Measurements from ENCODE around the gene ZNF473. TPM values are rescaled to one million over a fixed set of nuclear protein-coding genes. Genes with fewer than 3 reads are reported as not detected.

ZNF473 gene
- total and polyA plus RNA-seq, 2 donors (not counting 1 experiment from before 2014, with no cell fraction given) = 5.5 to 9.8 TPM

- ATAC-seq (ENCODE audit: low read depth) (no peak), DNase-seq (no peak)
- Histone ChIP-seq H3K9me3 (ENCODE audit: control extremely low read depth in 1 of 3, control insufficient read depth in 2 of 3, insufficient read depth in 1 of 3, low read length in 2 of 3) (no peaks in the 10 kb centered on the region), H4K20me1 (ENCODE audit: control insufficient read depth, insufficient read depth, low read length, poor library complexity, severe bottlenecking) (peaks cover 3% of the 10 kb centered on the region), H3K4me2 (replicated peaks; ENCODE audit: low read depth, low read length, poor library complexity, severe bottlenecking) (no peak overlapping the region), H3K27me3 (replicated peaks in 1 of 4; ENCODE audit: control extremely low read depth in 1 of 4, control insufficient read depth in 3 of 4, insufficient read depth in 4 of 4, low read length in 3 of 4) (no peaks in the 10 kb centered on the region), H2AFZ (ENCODE audit: insufficient read depth, low read depth, low read length, poor library complexity, severe bottlenecking) (no peak overlapping the region), H3K27ac (ENCODE audit: low read length in 2 of 2) (no peak overlapping the region), H3K4me1 (ENCODE audit: control insufficient read depth in 2 of 2, insufficient read depth in 2 of 2, low read length in 2 of 2) (no peaks in the 10 kb centered on the region), H3K36me3 (replicated peaks in 1 of 2; ENCODE audit: control extremely low read depth in 1 of 2, control insufficient read depth in 1 of 2, extremely low read depth in 1 of 2, insufficient read depth in 2 of 2, low read length in 1 of 2) (peaks cover 2 to 36% of the 10 kb centered on the region in 2 experiments), H3K4me3 (ENCODE audit: control extremely low read depth in 1 of 5, extremely low read depth in 1 of 5, insufficient read depth in 1 of 5, low read depth in 2 of 5, low read length in 4 of 5) (no peak overlapping the region), H3K9ac (ENCODE audit: low read length) (no peak overlapping the region), H3K79me2 (ENCODE audit: control insufficient read depth, insufficient read depth, low read length) (no peaks in the 10 kb centered on the region)
- ChIA-PET POLR2A (no interaction called here), CTCF (interaction anchor here (1.5 kb wide), 1 partner anchor 41 kb away, joined by 4 read pairs; no protein-coding TSS in a partner anchor)
- intact Hi-C loops (cut with micrococcal nuclease) = no loop called here
- Mint-ChIP-seq H3K4me3 (no peak overlapping the region), H3K27me3 (no peaks in the 10 kb centered on the region), H3K27ac (no peak overlapping the region), H3K4me1 (no peaks in the 10 kb centered on the region), H3K9me3 (ENCODE audit: insufficient read depth) (no peaks in the 10 kb centered on the region)
- TF ChIP-seq, protein P1, sequence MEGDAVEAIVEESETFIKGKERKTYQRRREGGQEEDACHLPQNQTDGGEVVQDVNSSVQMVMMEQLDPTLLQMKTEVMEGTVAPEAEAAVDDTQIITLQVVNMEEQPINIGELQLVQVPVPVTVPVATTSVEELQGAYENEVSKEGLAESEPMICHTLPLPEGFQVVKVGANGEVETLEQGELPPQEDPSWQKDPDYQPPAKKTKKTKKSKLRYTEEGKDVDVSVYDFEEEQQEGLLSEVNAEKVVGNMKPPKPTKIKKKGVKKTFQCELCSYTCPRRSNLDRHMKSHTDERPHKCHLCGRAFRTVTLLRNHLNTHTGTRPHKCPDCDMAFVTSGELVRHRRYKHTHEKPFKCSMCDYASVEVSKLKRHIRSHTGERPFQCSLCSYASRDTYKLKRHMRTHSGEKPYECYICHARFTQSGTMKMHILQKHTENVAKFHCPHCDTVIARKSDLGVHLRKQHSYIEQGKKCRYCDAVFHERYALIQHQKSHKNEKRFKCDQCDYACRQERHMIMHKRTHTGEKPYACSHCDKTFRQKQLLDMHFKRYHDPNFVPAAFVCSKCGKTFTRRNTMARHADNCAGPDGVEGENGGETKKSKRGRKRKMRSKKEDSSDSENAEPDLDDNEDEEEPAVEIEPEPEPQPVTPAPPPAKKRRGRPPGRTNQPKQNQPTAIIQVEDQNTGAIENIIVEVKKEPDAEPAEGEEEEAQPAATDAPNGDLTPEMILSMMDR (IDR thresholded peaks at IDR 0.05) = no peak
- TF ChIP-seq EZH2 (IDR thresholded peaks at IDR 0.05; ENCODE audit: borderline replicate concordance, insufficient read depth, low read depth, low read length, poor library complexity, severe bottlenecking) = no peak
- WGBS (ENCODE audit: insufficient coverage) = 100% methylated on average over 7 of the region's 11 CpGs
Measured at GRCh38 chr19:49978324-49978723, 47.5 kb upstream of the ZNF473 start.

- intact Hi-C loops (cut with micrococcal nuclease) = no loop called here
- Histone ChIP-seq H3K79me2 (ENCODE audit: control insufficient read depth, insufficient read depth, low read length) (no peaks in the 10 kb centered on the region), H3K36me3 (replicated peaks in 1 of 2; ENCODE audit: control extremely low read depth in 1 of 2, control insufficient read depth in 1 of 2, extremely low read depth in 1 of 2, insufficient read depth in 2 of 2, low read length in 1 of 2) (peaks cover 0 to 45% of the 10 kb centered on the region in 2 experiments), H3K4me2 (replicated peaks; ENCODE audit: low read depth, low read length, poor library complexity, severe bottlenecking) (no peak overlapping the region), H3K27me3 (replicated peaks in 1 of 4; ENCODE audit: control extremely low read depth in 1 of 4, control insufficient read depth in 3 of 4, insufficient read depth in 4 of 4, low read length in 3 of 4) (no peaks in the 10 kb centered on the region), H3K9me3 (ENCODE audit: control extremely low read depth in 1 of 3, control insufficient read depth in 2 of 3, insufficient read depth in 1 of 3, low read length in 2 of 3) (peaks cover 0 to 3% (median 0%) of the 10 kb centered on the region in 3 donors), H4K20me1 (ENCODE audit: control insufficient read depth, insufficient read depth, low read length, poor library complexity, severe bottlenecking) (peaks cover 13% of the 10 kb centered on the region), H3K4me1 (ENCODE audit: control insufficient read depth in 2 of 2, insufficient read depth in 2 of 2, low read length in 2 of 2) (no peaks in the 10 kb centered on the region), H3K4me3 (ENCODE audit: control extremely low read depth in 1 of 5, extremely low read depth in 1 of 5, insufficient read depth in 1 of 5, low read depth in 2 of 5, low read length in 4 of 5) (no peak overlapping the region), H2AFZ (ENCODE audit: insufficient read depth, low read depth, low read length, poor library complexity, severe bottlenecking) (no peak overlapping the region), H3K27ac (ENCODE audit: low read length in 2 of 2) (no peak overlapping the region), H3K9ac (ENCODE audit: low read length) (no peak overlapping the region)
- TF ChIP-seq, protein P1 (IDR thresholded peaks at IDR 0.05) = no peak
- no peak for TF ChIP-seq EZH2 (IDR thresholded peaks at IDR 0.05; ENCODE audit: borderline replicate concordance, insufficient read depth, low read depth, low read length, poor library complexity, severe bottlenecking)
- 94% methylated on average over 7 of the region's 21 CpGs for WGBS (ENCODE audit: insufficient coverage)
- no peak overlapping the region for H3K27ac Mint-ChIP-seq
- CTCF ChIA-PET = interaction anchor here (1.0 kb wide), 1 partner anchor 65 kb away, joined by 5 read pairs; no protein-coding TSS in a partner anchor
- no peaks in the 10 kb centered on the region for H3K27me3 Mint-ChIP-seq
- POLR2A ChIA-PET = no interaction called here
- DNase-seq = no peak
- H3K9me3 Mint-ChIP-seq (ENCODE audit: insufficient read depth) = no peaks in the 10 kb centered on the region
- no peaks in the 10 kb centered on the region for H3K4me1 Mint-ChIP-seq
- no peak overlapping the region for H3K4me3 Mint-ChIP-seq
- ATAC-seq (ENCODE audit: low read depth) = no peak
Measured at GRCh38 chr19:49981603-49982593, 43.9 kb upstream of the ZNF473 start.

Measured in B cell (primary cell).